ENCODE results near the gene CEP120.

DNA sequence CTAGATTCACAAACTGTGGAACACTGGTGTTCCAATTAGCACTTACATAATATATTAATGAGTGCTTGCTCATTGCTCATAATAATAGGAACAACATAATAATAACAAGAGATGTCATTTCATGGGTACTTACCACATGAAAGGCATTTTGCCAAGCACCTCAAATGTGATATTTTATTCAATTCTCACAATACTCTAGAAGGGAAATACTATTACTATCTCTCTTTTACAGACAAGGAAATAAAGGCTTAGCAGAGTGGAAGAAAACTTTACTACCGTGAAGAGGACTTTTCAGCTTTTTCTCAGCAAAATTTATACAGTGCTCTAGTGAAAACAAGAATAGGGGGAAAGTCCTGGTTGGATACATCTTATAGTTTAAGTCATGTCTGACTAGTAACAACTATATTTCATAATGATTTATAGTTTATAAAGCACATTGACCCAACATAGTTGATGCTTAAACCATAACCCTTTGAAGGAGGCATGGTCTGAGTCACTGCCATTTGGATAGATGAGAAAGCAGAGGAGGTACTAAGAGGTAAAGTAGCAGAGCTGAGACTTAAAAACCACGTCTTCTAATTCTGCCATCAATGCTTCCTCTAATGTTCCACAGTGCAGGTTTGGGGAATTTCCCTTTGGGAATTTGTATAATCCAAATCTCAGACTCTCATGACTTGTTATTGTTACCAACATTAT lies 124.7 kb downstream of the CEP120 start:
- TF ChIP-seq EZH2 (optimal IDR thresholded peaks at IDR 0.05; ENCODE audit: low read depth, low read length) (no peak), CTCF (IDR thresholded peaks at IDR 0.05; ENCODE audit: low read length) (no peak), EZH2phosphoT487 (IDR thresholded peaks at IDR 0.05; ENCODE audit: low read length) (no peak)

Measured in MM.1S (cell line).